PC-9 (cell line): ENCODE data around the gene ANKRD36C. TPM values are rescaled to one million over a fixed set of nuclear protein-coding genes. Genes with fewer than 3 reads are reported as not detected.
"Not testable (repeated sequence)": the region's sequence is repeated elsewhere in the genome, so short reads cannot be mapped to it uniquely, and the experiment has no call there.

Source experiments
- BruUV-seq: library from RNA; stranded (reverse); fragments of 400-500 nt; replicated peaks from 2 replicates; lab custom pipeline; 2021; lab: Mats Ljungman, UMichigan
- CTCF ChIA-PET: fragments of 300-600 bp; sonication (Branson Sonifier 250); formaldehyde crosslinking; loops from one replicate; lab custom pipeline; 2022; ENCODE audit warnings: antibody characterized with exemption; lab: Charles Lee
- POLR2A ChIA-PET: fragments of 300-600 bp; sonication (Branson Sonifier 250); formaldehyde crosslinking; loops from one replicate; lab custom pipeline; 2022; ENCODE audit warnings: antibody characterized with exemption; ENCODE audit not compliant: unreplicated experiment; lab: Charles Lee
- DNase-seq, 2 experiments: peaks; one replicate each; pipeline versions ENCODE4 v3.0.0 to v3.0.0-alpha.2; 2015 to 2022; ENCODE audit warnings: mixed read lengths in 1 of 2
- H2AFZ ChIP-seq: fragments of 200-600 bp; sonication (generic); 2 replicates; pipeline ENCODE4 v1.8.1; 2017; ENCODE audit warnings: antibody characterized with exemption
- H3F3A ChIP-seq: fragments of 200-600 bp; sonication (generic); 2 replicates; pipeline ENCODE4 v1.8.1; 2017; ENCODE audit warnings: antibody characterized with exemption, mild to moderate bottlenecking, low read depth; ENCODE audit not compliant: insufficient read depth
- H3K27ac ChIP-seq: fragments of 200-600 bp; sonication (generic); 2 replicates; pipeline ENCODE4 v1.6.1; 2016; ENCODE audit warnings: mixed run types
- H3K27me3 ChIP-seq: fragments of 200-600 bp; sonication (generic); 2 replicates; pipeline ENCODE4 v1.6.1; 2016; ENCODE audit warnings: low read depth, mixed run types; ENCODE audit not compliant: insufficient read depth
- H3K36me3 ChIP-seq: fragments of 200-600 bp; sonication (generic); 2 replicates; pipeline ENCODE4 v1.6.1; 2016; ENCODE audit warnings: low read depth, mixed run types
- H3K4me1 ChIP-seq: fragments of 200-600 bp; sonication (generic); replicated peaks from 2 replicates; pipeline ENCODE4 v1.6.1; 2016; ENCODE audit warnings: mixed run types; ENCODE audit not compliant: insufficient read depth
- H3K4me2 ChIP-seq: fragments of 200-600 bp; sonication (generic); 2 replicates; pipeline ENCODE4 v1.6.1; 2017; ENCODE audit warnings: mixed run types
- H3K4me3 ChIP-seq: fragments of 200-600 bp; sonication (generic); 2 replicates; pipeline ENCODE4 v1.6.1; 2016; ENCODE audit warnings: mixed run types
- H3K79me2 ChIP-seq: fragments of 200-600 bp; sonication (generic); 2 replicates; pipeline ENCODE4 v1.6.1; 2017; ENCODE audit warnings: low read depth, mixed run types
- H3K9me2 ChIP-seq: fragments of 200-600 bp; sonication (generic); 2 replicates; pipeline ENCODE4 v1.8.1; 2017; ENCODE audit warnings: mild to moderate bottlenecking; ENCODE audit not compliant: insufficient read depth
- H3K9me3 ChIP-seq: fragments of 200-600 bp; sonication (generic); 2 replicates; pipeline ENCODE4 v1.8.1; 2016; ENCODE audit warnings: low read depth; ENCODE audit not compliant: insufficient read depth
- H4K20me1 ChIP-seq: fragments of 200-600 bp; sonication (generic); 2 replicates; pipeline ENCODE4 v1.8.1; 2017; ENCODE audit not compliant: insufficient read depth
- EZH2 ChIP-seq: fragments of 200-600 bp; sonication (generic); IDR thresholded peaks from 2 replicates; pipeline ENCODE4 v1.8.0; 2017; ENCODE audit warnings: antibody characterized with exemption, low read depth
- intact Hi-C: fragments of 100-400 bp; cut with micrococcal nuclease; formaldehyde crosslinking; loops from one replicate; pipeline ENCODE4 v1.10.0; 2022; ENCODE audit not compliant: unreplicated experiment
- total RNA-seq: library from RNA; stranded (reverse); gene quantifications from 2 replicates; pipeline ENCODE4 v1.2.3, GENCODE V29; 2021
- TF ChIP-seq, protein P1 (sequence below): fragments of 200-600 bp; sonication (generic); conservative IDR thresholded peaks from 2 replicates; pipeline ENCODE4 v1.6.1; 2017; ENCODE audit warnings: mixed run types, antibody characterized with exemption, mild to moderate bottlenecking, moderate library complexity

The ANKRD36C gene
- total RNA-seq, 1 experiment from 2014 or later: 28.3 TPM

DNA sequence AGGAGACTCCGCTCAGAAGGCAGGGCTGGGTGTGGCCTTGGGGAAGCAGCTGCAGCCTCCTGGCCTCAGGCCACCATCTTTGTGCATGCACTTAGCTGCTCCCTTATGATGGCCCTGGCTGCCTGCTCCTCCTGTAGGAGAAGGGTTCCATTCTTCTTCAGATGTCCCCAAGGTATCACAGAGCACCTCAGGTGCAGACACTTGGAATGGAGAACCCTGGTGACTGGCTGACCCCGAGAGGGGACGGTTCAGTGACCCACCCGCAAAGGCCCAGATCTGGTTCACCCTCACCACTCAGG lies 33.5 kb upstream of the ANKRD36C start:
- Histone ChIP-seq H3K4me1 (no peaks in the 10 kb centered on the region), H3K27ac (no peak overlapping the region), H3K36me3 (no peaks in the 10 kb centered on the region), H3K27me3 (no peaks in the 10 kb centered on the region), H2AFZ (no peak overlapping the region), H3K79me2 (no peaks in the 10 kb centered on the region), H3F3A (no peaks in the 10 kb centered on the region), H3K4me3 (no peak overlapping the region), H4K20me1 (no peaks in the 10 kb centered on the region), H3K4me2 (no peak overlapping the region), H3K9me3 (no peaks in the 10 kb centered on the region), H3K9me2 (no peaks in the 10 kb centered on the region)
- ChIA-PET POLR2A (no interaction called here), CTCF (interaction anchor here (0.6 kb wide), 1 partner anchor 92 kb away, joined by 4 read pairs; no protein-coding TSS in a partner anchor)
- no peak for TF ChIP-seq EZH2
- TF ChIP-seq, protein P1, sequence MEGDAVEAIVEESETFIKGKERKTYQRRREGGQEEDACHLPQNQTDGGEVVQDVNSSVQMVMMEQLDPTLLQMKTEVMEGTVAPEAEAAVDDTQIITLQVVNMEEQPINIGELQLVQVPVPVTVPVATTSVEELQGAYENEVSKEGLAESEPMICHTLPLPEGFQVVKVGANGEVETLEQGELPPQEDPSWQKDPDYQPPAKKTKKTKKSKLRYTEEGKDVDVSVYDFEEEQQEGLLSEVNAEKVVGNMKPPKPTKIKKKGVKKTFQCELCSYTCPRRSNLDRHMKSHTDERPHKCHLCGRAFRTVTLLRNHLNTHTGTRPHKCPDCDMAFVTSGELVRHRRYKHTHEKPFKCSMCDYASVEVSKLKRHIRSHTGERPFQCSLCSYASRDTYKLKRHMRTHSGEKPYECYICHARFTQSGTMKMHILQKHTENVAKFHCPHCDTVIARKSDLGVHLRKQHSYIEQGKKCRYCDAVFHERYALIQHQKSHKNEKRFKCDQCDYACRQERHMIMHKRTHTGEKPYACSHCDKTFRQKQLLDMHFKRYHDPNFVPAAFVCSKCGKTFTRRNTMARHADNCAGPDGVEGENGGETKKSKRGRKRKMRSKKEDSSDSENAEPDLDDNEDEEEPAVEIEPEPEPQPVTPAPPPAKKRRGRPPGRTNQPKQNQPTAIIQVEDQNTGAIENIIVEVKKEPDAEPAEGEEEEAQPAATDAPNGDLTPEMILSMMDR: no peak
- BruUV-seq: no TSS peak
- no peak for DNase-seq
- intact Hi-C loops: no loop called here

DNA sequence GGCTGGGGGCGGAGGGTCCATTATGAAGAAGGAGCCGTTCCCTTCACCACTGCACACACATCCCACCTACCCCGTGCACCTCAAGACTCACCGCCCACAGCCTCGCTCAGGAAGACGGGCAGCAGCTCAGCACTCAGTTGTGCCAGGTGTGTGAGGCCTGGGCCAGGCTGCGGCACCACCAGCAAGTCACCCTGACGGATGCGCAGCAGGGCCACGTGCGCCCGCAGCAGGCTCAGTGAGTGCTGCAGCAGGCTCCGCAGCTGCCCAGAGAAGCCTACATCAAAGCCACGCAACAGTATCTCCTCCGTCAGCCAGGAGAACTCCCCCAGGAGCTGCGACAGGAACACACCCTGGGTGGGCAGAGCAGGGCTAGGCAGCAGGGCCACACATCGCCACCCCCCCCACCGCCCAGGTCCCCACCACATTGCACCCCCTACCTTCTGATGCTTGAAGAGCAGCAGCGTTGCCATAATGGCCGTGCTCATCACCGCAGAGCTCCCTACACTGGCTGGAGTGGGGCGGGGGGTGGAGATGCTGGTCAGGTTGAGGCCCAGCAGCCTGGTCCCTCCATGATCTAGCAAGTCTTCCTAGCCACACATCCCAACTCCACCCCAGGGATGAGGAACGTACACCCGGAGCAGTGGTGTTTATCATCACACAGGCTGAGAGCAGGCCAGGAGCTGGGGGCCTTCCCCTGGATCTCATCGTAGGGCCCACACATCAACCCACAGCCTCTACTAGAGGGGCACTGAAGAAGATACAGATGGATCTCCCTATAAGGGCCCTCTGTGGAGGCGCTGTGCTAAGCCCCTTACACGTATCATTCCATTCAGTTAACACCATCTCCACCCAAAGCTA lies 32.9 kb upstream of the ANKRD36C start:
- Histone ChIP-seq H2AFZ (no peak overlapping the region), H4K20me1 (no peaks in the 10 kb centered on the region), H3K36me3 (no peaks in the 10 kb centered on the region), H3K4me3 (no peak overlapping the region), H3K27me3 (no peaks in the 10 kb centered on the region), H3K9me2 (no peaks in the 10 kb centered on the region), H3K4me2 (no peak overlapping the region), H3K79me2 (no peaks in the 10 kb centered on the region), H3K4me1 (no peaks in the 10 kb centered on the region), H3K9me3 (no peaks in the 10 kb centered on the region), H3F3A (no peaks in the 10 kb centered on the region), H3K27ac (no peak overlapping the region)
- TF ChIP-seq, protein P1: no peak
- no peak for TF ChIP-seq EZH2
- ChIA-PET CTCF (interaction anchor here (0.6 kb wide), 1 partner anchor 92 kb away, joined by 4 read pairs; no protein-coding TSS in a partner anchor), POLR2A (no interaction called here)
- no TSS peak for BruUV-seq
- DNase-seq: no peak
- intact Hi-C loops: no loop called here

DNA sequence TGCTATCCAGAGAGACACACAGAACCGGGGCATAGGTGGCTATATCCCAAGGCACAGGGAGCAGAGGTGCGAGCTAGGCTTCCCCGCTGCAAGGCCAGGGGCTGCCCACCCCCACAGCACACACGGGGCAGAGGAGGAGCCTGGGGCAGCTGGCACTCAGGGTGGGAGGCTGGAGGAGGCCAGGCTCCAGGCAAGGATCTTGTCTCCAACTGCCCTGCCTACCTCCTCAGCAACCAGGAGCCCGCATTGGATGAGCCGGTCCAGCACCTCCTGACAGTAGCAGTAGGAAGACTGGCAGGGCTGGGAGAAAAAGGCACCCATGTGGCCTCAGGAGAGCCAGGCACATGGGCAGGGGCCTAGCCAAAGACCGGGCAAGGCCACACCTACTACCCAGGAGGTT lies 32.1 kb upstream of the ANKRD36C start:
- H3K36me3 ChIP-seq, H3K27ac ChIP-seq, H4K20me1 ChIP-seq, POLR2A ChIA-PET, H2AFZ ChIP-seq, H3K4me3 ChIP-seq, BruUV-seq, CTCF ChIA-PET, intact Hi-C loops, H3F3A ChIP-seq, DNase-seq, H3K79me2 ChIP-seq, H3K9me2 ChIP-seq, H3K4me2 ChIP-seq, H3K27me3 ChIP-seq, H3K9me3 ChIP-seq, H3K4me1 ChIP-seq: not testable (repeated sequence)
